Lower lobe of right lung (tissue), 2 donors: ENCODE data around the gene DCAF16. TPM values are rescaled to one million over a fixed set of nuclear protein-coding genes. Genes with fewer than 3 reads are reported as not detected.

ENCODE experiments used
- ATAC-seq, 2 donors: fragments of 200-7000 bp; cut with Tn5 transposase; one replicate each; pipeline ENCODE4 v1.9.1; 2020 to 2022; ENCODE audit warnings: mild to moderate bottlenecking in 2 of 2, moderate library complexity in 2 of 2
- DNase-seq: peaks from one replicate; pipeline ENCODE4 v3.0.0-alpha.2; 2020
- H3K27ac ChIP-seq: fragments of 200-600 bp; one replicate; pipeline ENCODE4 v1.8.0; 2022
- H3K27me3 ChIP-seq: fragments of 200-600 bp; one replicate; pipeline ENCODE4 v1.8.0; 2022; ENCODE audit warnings: low read depth
- H3K36me3 ChIP-seq: fragments of 200-600 bp; one replicate; pipeline ENCODE4 v1.8.0; 2022; ENCODE audit warnings: mild to moderate bottlenecking
- H3K4me1 ChIP-seq: fragments of 200-600 bp; one replicate; pipeline ENCODE4 v1.8.0; 2022
- H3K4me3 ChIP-seq: fragments of 200-600 bp; one replicate; pipeline ENCODE4 v1.8.0; 2022; ENCODE audit warnings: mild to moderate bottlenecking
- H3K9me3 ChIP-seq: fragments of 200-600 bp; one replicate; pipeline ENCODE4 v1.8.0; 2022
- intact Hi-C: fragments of 100-400 bp; cut with DNase I; formaldehyde crosslinking; loops from one replicate; pipeline ENCODE4 v1.11.0; 2022
- total RNA-seq: library from RNA; stranded (reverse); fragmentation: NEBNext Ultra II Directional; extraction: Animal tissue kit (Norgen Biotek cat#: 25700); gene quantifications from one replicate; pipeline ENCODE4 v1.2.1, GENCODE V29; 2021
- TF ChIP-seq, protein P1 (sequence below): fragments of 200-600 bp; IDR thresholded peaks from one replicate; pipeline ENCODE4 v1.8.0; 2022; ENCODE audit warnings: antibody characterized with exemption, mild to moderate bottlenecking
- donor health status: DM: no; HTN: yes; CAD: no; lungs with severe emphysema.

The DCAF16 gene
- total RNA-seq, 1 donor from 2014 or later = 26.1 TPM

DNA sequence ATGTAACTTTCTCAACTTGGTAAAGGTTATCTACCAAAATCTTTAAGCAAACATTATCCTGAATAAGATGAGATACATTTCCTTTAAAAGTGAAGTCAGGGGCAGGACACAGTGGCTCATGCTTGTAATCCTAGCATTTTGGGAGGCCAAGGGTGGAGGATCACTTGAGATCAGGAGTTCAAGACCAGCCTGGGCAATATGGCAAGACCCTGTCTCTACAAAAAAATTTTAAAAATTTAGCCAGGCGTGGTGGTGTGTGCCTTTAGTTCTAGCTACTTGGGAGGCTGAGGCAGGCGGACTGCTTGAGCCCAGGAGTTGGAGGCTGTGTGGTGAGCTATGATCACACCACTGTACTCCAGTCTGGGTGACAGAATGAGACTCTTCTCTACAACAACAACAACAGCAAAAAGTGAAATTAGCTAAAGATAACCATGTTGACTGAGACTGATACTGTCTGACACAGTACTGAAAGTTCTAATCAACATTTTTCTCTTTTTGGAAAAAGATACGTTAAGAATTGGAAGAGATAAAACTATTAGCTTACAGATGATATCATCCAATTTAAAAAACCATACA, 4.9 kb downstream of the DCAF16 start:
- intact Hi-C loops = no loop called here
- Histone ChIP-seq H3K27me3 (no peaks in the 10 kb centered on the region), H3K4me3 (no peak overlapping the region), H3K4me1 (peaks cover 42% of the 10 kb centered on the region), H3K36me3 (peaks cover 35% of the 10 kb centered on the region), H3K9me3 (no peaks in the 10 kb centered on the region), H3K27ac (no peak overlapping the region)
- DNase-seq (no peak), ATAC-seq (no peak)
- TF ChIP-seq, protein P1, sequence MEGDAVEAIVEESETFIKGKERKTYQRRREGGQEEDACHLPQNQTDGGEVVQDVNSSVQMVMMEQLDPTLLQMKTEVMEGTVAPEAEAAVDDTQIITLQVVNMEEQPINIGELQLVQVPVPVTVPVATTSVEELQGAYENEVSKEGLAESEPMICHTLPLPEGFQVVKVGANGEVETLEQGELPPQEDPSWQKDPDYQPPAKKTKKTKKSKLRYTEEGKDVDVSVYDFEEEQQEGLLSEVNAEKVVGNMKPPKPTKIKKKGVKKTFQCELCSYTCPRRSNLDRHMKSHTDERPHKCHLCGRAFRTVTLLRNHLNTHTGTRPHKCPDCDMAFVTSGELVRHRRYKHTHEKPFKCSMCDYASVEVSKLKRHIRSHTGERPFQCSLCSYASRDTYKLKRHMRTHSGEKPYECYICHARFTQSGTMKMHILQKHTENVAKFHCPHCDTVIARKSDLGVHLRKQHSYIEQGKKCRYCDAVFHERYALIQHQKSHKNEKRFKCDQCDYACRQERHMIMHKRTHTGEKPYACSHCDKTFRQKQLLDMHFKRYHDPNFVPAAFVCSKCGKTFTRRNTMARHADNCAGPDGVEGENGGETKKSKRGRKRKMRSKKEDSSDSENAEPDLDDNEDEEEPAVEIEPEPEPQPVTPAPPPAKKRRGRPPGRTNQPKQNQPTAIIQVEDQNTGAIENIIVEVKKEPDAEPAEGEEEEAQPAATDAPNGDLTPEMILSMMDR = no peak

DNA sequence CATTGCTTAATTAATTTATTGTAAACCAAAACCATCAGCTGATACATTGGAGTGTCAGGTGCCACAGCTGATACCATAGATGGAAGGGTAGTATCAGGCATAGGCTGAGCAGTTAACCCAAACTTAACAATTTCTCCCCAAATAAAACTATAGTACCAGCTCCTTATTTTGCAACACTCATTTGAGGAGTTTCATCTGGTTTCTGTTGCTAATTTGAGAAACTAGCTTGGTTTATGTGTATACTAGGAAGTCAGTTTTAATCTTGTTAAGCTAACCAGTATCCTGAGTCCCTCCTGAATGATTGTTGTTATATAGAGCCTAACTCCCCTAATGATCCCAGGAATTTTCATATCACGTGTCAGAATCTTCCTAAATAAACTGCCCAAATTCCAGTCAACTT, 12.7 kb downstream of the DCAF16 start:
- Histone ChIP-seq H3K27ac (no peak overlapping the region), H3K9me3 (no peaks in the 10 kb centered on the region), H3K27me3 (no peaks in the 10 kb centered on the region), H3K36me3 (peaks cover 25% of the 10 kb centered on the region), H3K4me3 (no peak overlapping the region), H3K4me1 (no peaks in the 10 kb centered on the region)
- TF ChIP-seq, protein P1 = no peak
- intact Hi-C loops = no loop called here
- no peak for ATAC-seq
- DNase-seq = no peak

DNA sequence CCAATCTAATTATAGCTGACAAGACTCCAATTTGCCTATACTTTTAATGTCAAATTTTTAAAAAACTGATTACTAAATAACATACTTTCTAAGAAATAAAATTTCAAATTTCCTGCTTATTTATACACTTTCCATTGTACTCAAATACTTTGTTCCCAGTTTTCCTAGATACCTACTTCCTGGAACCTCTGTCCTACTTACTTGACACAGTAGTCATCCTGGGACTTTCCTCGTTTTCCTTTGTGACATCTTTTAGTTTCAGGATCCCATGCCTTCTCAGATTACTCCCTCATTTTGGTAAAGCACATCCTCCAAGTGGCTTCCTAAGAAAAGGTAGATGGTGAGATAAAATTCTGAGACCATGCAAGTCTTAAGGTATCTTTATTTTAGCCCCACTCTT, 15.8 kb downstream of the DCAF16 start:
- intact Hi-C loops = no loop called here
- Histone ChIP-seq H3K27me3 (no peaks in the 10 kb centered on the region), H3K27ac (no peak overlapping the region), H3K4me1 (no peaks in the 10 kb centered on the region), H3K9me3 (no peaks in the 10 kb centered on the region), H3K4me3 (no peak overlapping the region), H3K36me3 (peaks cover 11% of the 10 kb centered on the region)
- ATAC-seq = no peak
- TF ChIP-seq, protein P1 = no peak
- no peak for DNase-seq

DNA sequence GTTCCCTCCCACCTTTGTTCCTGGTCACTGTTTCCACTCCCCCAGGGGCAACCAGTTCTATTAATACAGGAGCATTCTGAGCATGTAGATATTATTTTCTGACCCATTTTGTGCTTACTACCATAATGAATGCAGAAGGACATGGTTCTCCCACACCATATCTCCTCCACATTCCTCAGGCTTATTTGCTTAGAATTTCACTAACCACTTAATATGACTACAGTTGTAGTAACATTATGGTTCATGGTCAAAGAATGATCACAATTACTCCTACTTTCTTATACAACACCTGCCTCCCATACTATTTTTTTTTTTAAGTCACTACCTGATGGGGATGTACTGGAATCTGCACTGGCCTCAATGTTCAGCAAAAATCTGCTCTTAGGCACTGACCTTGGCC, 21.6 kb downstream of the DCAF16 start:
- H3K27ac ChIP-seq = no peak overlapping the region
- ATAC-seq (no peak), DNase-seq (no peak)
- peaks cover 3% of the 10 kb centered on the region for H3K36me3 ChIP-seq
- intact Hi-C loops = no loop called here
- H3K4me3 ChIP-seq = no peak overlapping the region
- no peaks in the 10 kb centered on the region for H3K9me3 ChIP-seq
- no peaks in the 10 kb centered on the region for H3K27me3 ChIP-seq
- no peaks in the 10 kb centered on the region for H3K4me1 ChIP-seq
- TF ChIP-seq, protein P1 = no peak

DNA sequence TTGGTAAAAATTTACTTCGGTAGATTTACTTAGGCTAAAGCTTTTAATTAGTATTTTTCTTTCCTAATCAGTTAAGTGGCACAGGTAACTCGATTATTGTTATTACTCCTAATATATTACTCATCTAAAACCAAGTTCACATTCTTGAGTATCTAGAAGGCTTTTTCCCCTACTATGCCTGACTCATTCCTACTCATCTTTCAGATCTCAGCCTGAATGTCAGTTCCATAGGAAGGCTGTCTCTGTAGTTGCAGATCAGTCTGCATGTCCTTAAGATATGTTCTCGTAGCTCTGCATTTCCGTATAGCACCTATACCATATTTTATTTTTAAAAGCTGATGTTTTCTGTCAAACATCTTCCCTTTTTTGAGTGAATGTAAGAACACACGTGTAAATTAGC, 23.2 kb downstream of the DCAF16 start:
- Histone ChIP-seq H3K27ac (no peak overlapping the region), H3K9me3 (no peaks in the 10 kb centered on the region), H3K4me3 (no peak overlapping the region), H3K4me1 (no peaks in the 10 kb centered on the region), H3K36me3 (no peaks in the 10 kb centered on the region), H3K27me3 (peaks cover under 1% of the 10 kb centered on the region)
- TF ChIP-seq, protein P1 = no peak
- DNase-seq (no peak), ATAC-seq (no peak)
- intact Hi-C loops = no loop called here

DNA sequence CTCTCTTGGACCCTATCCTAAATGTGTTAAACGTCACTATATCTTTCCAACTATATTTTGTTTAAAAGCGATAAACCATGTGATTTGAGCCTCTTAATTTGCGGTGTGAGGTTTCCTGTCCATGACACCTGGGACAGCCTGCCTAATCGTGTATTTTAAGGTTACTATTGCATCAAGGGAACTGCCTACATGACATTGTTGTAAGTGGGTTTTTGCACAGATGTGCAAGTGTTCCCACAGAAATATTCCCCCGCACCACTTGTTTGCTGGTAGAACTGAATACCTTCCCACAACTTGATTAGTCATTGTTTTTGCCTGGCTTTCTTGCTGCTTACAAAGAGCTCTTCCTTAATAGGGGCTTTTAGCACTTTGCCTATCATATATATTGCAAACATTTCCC, 24.0 kb downstream of the DCAF16 start:
- Histone ChIP-seq H3K36me3 (no peaks in the 10 kb centered on the region), H3K9me3 (no peaks in the 10 kb centered on the region), H3K27ac (no peak overlapping the region), H3K27me3 (peaks cover 8% of the 10 kb centered on the region), H3K4me1 (peaks cover 5% of the 10 kb centered on the region), H3K4me3 (no peak overlapping the region)
- ATAC-seq (no peak), DNase-seq (no peak)
- TF ChIP-seq, protein P1 = no peak
- intact Hi-C loops = no loop called here
